HEK293 (cell line): Measurements from ENCODE around the gene CASK.

ENCODE experiments used
- CTCF ChIA-PET: fragments of 350-600 bp; formaldehyde crosslinking; extraction: SDS; loops from one replicate; lab custom pipeline; 2021; ENCODE audit warnings: antibody characterized with exemption; lab: Yijun Ruan, JAX
- POLR2A ChIA-PET: fragments of 300-600 bp; formaldehyde crosslinking; extraction: SDS; loops from one replicate; lab custom pipeline; 2020; ENCODE audit warnings: antibody characterized with exemption, inconsistent platforms; lab: Yijun Ruan, JAX
- H3K27ac ChIP-seq: fragments of 200-500 bp; sonication (Bioruptor generic); 2 replicates; pipeline ENCODE4 v1.5.1; 2014; ENCODE audit warnings: low read depth, low read length, control low read depth, inconsistent platforms; ENCODE audit errors: extremely low read depth
- H3K36me3 ChIP-seq, 2 experiments: fragments of 200-500 bp in 1 of 2; sonication (Bioruptor generic) in 1 of 2; 1 replicate in 1 of 2; 2 replicates in 1 of 2; pipeline ENCODE4 v1.5.1; 2014 to 2017; ENCODE audit warnings: inconsistent platforms in 2 of 2, low read length in 2 of 2; ENCODE audit not compliant: control insufficient read depth in 2 of 2, insufficient read depth in 1 of 2
- H3K4me1 ChIP-seq: fragments of 200-500 bp; sonication (Bioruptor generic); 2 replicates; pipeline ENCODE4 v1.5.1; 2014; ENCODE audit warnings: mild to moderate bottlenecking, low read length, inconsistent platforms; ENCODE audit not compliant: control insufficient read depth, insufficient read depth
- H3K4me3 ChIP-seq: 2 replicates; pipeline ENCODE4 v1.5.1; 2011; ENCODE audit warnings: low read depth, mild to moderate bottlenecking, control low read depth, low read length, moderate library complexity
- H3K9me3 ChIP-seq: fragments of 200-500 bp; sonication (Bioruptor generic); 2 replicates; pipeline ENCODE4 v1.5.1; 2014; ENCODE audit warnings: low read depth, low read length, inconsistent platforms; ENCODE audit not compliant: control insufficient read depth, insufficient read depth
- EGR2 ChIP-seq: fragments of 450-650 bp; formaldehyde crosslinking; IDR thresholded peaks from 2 replicates; pipeline ENCODE4 v1.5.1; 2016; ENCODE audit warnings: low read depth, missing biosample characterization, missing genetic modification characterization
- FEZF1 ChIP-seq: fragments of 450-650 bp; formaldehyde crosslinking; IDR thresholded peaks from 2 replicates; pipeline ENCODE4 v1.5.1; 2016; ENCODE audit warnings: missing biosample characterization, missing genetic modification characterization
- GFI1B ChIP-seq: fragments of 450-650 bp; formaldehyde crosslinking; IDR thresholded peaks from 2 replicates; pipeline ENCODE4 v1.5.1; 2016; ENCODE audit warnings: missing biosample characterization, missing genetic modification characterization
- HOXC10 ChIP-seq: sonication (generic); formaldehyde crosslinking; IDR thresholded peaks from 2 replicates; pipeline ENCODE4 v1.8.1; 2023; ENCODE audit warnings: mild to moderate bottlenecking, missing genetic modification reagents
- KLF10 ChIP-seq: fragments of 450-650 bp; IDR thresholded peaks from 2 replicates; pipeline ENCODE4 v1.5.1; 2018; ENCODE audit warnings: missing biosample characterization, mild to moderate bottlenecking, missing genetic modification characterization
- KLF7 ChIP-seq: fragments of 450-650 bp; formaldehyde crosslinking; IDR thresholded peaks from 2 replicates; pipeline ENCODE4 v1.5.1; 2016; ENCODE audit warnings: missing biosample characterization, missing genetic modification characterization, borderline replicate concordance
- MEIS1 ChIP-seq: sonication (generic); formaldehyde crosslinking; IDR thresholded peaks from 2 replicates; pipeline ENCODE4 v1.8.1; 2022; ENCODE audit warnings: missing genetic modification reagents, mild to moderate bottlenecking, borderline replicate concordance
- OVOL3 ChIP-seq: fragments of 450-650 bp; formaldehyde crosslinking; IDR thresholded peaks from 2 replicates; pipeline ENCODE4 v1.5.1; 2016; ENCODE audit warnings: missing biosample characterization, missing genetic modification characterization
- RBAK ChIP-seq: fragments of 450-650 bp; formaldehyde crosslinking; IDR thresholded peaks from 2 replicates; pipeline ENCODE4 v1.5.1; 2016; ENCODE audit warnings: missing biosample characterization, missing genetic modification characterization
- REPIN1 ChIP-seq: fragments of 450-650 bp; formaldehyde crosslinking; IDR thresholded peaks from 2 replicates; pipeline ENCODE4 v1.5.1; 2017; ENCODE audit warnings: missing biosample characterization, missing genetic modification characterization, low read depth
- SP2 ChIP-seq: fragments of 450-650 bp; formaldehyde crosslinking; IDR thresholded peaks from 2 replicates; pipeline ENCODE4 v1.5.1; 2016; ENCODE audit warnings: missing biosample characterization, missing genetic modification characterization
- SP3 ChIP-seq: fragments of 450-650 bp; formaldehyde crosslinking; IDR thresholded peaks from 2 replicates; pipeline ENCODE4 v1.5.1; 2016; ENCODE audit warnings: missing biosample characterization, missing genetic modification characterization
- SP7 ChIP-seq: fragments of 450-650 bp; formaldehyde crosslinking; IDR thresholded peaks from 2 replicates; pipeline ENCODE4 v1.5.1; 2016; ENCODE audit warnings: missing biosample characterization, missing genetic modification characterization
- TRIM28 ChIP-seq: IDR thresholded peaks from 2 replicates; pipeline ENCODE4 v1.6.1; 2011; ENCODE audit warnings: low read length, control low read depth, borderline replicate concordance
- ZBTB17 ChIP-seq: fragments of 450-650 bp; formaldehyde crosslinking; IDR thresholded peaks from 2 replicates; pipeline ENCODE4 v1.5.1; 2016; ENCODE audit warnings: missing biosample characterization, missing genetic modification characterization
- ZBTB7A ChIP-seq: fragments of 450-650 bp; formaldehyde crosslinking; IDR thresholded peaks from 2 replicates; pipeline ENCODE4 v1.5.1; 2016; ENCODE audit warnings: low read depth, missing biosample characterization, missing genetic modification characterization
- ZFP69B ChIP-seq: fragments of 450-650 bp; formaldehyde crosslinking; IDR thresholded peaks from 2 replicates; pipeline ENCODE4 v1.5.1; 2016; ENCODE audit warnings: missing biosample characterization, missing genetic modification characterization
- ZNF157 ChIP-seq: fragments of 450-650 bp; formaldehyde crosslinking; IDR thresholded peaks from 2 replicates; pipeline ENCODE4 v1.5.1; 2016; ENCODE audit warnings: missing biosample characterization, missing genetic modification characterization
- ZNF175 ChIP-seq: fragments of 450-650 bp; formaldehyde crosslinking; IDR thresholded peaks from 2 replicates; pipeline ENCODE4 v1.5.1; 2016; ENCODE audit warnings: missing biosample characterization, missing genetic modification characterization
- ZNF184 ChIP-seq: fragments of 450-650 bp; IDR thresholded peaks from 2 replicates; pipeline ENCODE4 v1.5.1; 2018; ENCODE audit warnings: missing biosample characterization, mild to moderate bottlenecking, missing genetic modification characterization
- ZNF24 ChIP-seq: fragments of 450-650 bp; formaldehyde crosslinking; IDR thresholded peaks from 2 replicates; pipeline ENCODE4 v1.5.1; 2016; ENCODE audit warnings: missing biosample characterization, missing genetic modification characterization
- ZNF433 ChIP-seq: fragments of 450-650 bp; formaldehyde crosslinking; IDR thresholded peaks from 2 replicates; pipeline ENCODE4 v1.5.1; 2016; ENCODE audit warnings: missing biosample characterization, missing genetic modification characterization, low read depth
- ZNF610 ChIP-seq: fragments of 450-650 bp; formaldehyde crosslinking; IDR thresholded peaks from 2 replicates; pipeline ENCODE4 v1.5.1; 2016; ENCODE audit warnings: missing biosample characterization, missing genetic modification characterization, borderline replicate concordance
- ZNF677 ChIP-seq: fragments of 450-650 bp; IDR thresholded peaks from 2 replicates; pipeline ENCODE4 v1.5.0; 2018; ENCODE audit warnings: missing biosample characterization, mild to moderate bottlenecking, missing genetic modification characterization, moderate library complexity
- ZNF747 ChIP-seq: fragments of 450-650 bp; formaldehyde crosslinking; IDR thresholded peaks from 2 replicates; pipeline ENCODE4 v1.5.1; 2016; ENCODE audit warnings: missing biosample characterization, missing genetic modification characterization
- ZNF785 ChIP-seq: fragments of 450-650 bp; formaldehyde crosslinking; IDR thresholded peaks from 2 replicates; pipeline ENCODE4 v1.5.1; 2016; ENCODE audit warnings: missing biosample characterization, missing genetic modification characterization
- TF ChIP-seq, protein P1 (sequence below): fragments of 450-650 bp; formaldehyde crosslinking; IDR thresholded peaks from 2 replicates; pipeline ENCODE4; 2016; ENCODE audit warnings: missing biosample characterization, missing genetic modification characterization
- TF ChIP-seq, protein P2 (sequence below): sonication (generic); formaldehyde crosslinking; IDR thresholded peaks from 2 replicates; pipeline ENCODE4 v1.8.1; 2022; ENCODE audit warnings: mild to moderate bottlenecking, moderate library complexity, missing genetic modification reagents
- TF ChIP-seq, protein P3 (sequence below): fragments of 450-650 bp; formaldehyde crosslinking; IDR thresholded peaks from 2 replicates; pipeline ENCODE4 v1.5.1; 2016; ENCODE audit warnings: missing biosample characterization, missing genetic modification characterization

Gene CASK

DNA sequence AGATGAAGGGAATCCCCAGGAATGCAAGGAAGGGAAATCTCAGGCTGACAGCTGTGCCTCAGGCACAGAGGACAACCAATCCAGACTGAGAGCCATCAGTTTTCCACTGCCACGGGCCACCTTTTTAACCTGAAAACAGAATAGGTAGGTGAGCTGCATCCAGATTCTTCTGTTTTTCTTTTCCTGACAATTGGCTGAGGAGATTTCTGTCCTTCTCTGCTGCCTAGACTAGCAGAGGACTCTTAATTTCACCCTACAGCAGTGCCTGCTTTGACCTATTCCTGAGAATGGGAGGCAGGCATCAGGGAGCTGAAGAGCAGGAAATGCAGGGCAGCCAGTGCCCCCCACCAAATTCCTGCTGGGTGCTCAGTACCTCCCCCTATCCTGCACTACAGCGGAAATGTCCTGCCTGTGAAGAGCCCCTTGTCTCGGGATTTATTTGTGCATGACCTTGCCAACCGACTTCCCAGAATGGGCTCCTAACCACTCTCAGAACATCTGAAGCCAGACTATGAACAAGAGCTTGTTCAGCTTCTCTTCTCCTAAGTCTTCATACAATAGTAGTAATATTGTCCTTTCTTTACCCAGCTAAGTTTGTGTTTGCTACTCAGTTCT is 65.1 kb downstream of the CASK start:
- POLR2A ChIA-PET: no interaction called here
- H3K36me3 ChIP-seq: no peaks in the 10 kb centered on the region
- no peak overlapping the region for H3K27ac ChIP-seq
- H3K9me3 ChIP-seq: no peaks in the 10 kb centered on the region
- no peaks in the 10 kb centered on the region for H3K4me1 ChIP-seq
- TF ChIP-seq, protein P1, sequence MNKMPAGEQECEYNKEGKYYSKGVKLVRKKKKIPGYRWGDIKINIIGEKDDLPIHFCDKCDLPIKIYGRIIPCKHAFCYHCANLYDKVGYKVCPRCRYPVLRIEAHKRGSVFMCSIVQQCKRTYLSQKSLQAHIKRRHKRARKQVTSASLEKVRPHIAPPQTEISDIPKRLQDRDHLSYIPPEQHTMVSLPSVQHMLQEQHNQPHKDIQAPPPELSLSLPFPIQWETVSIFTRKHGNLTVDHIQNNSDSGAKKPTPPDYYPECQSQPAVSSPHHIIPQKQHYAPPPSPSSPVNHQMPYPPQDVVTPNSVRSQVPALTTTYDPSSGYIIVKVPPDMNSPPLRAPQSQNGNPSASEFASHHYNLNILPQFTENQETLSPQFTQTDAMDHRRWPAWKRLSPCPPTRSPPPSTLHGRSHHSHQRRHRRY (tag by site-specific recombination): no peak
- TF ChIP-seq FEZF1 (tag by site-specific recombination) (no peak), KLF7 (tag by site-specific recombination) (no peak), MEIS1 (CRISPR knock-in tag) (no peak), ZNF157 (tag by site-specific recombination) (no peak), SP3 (tag by site-specific recombination) (no peak), ZNF785 (tag by site-specific recombination) (no peak), SP7 (tag by site-specific recombination) (no peak), ZNF747 (no peak), ZNF433 (no peak), ZNF184 (no peak), REPIN1 (tag by site-specific recombination) (no peak), ZNF24 (tag by site-specific recombination) (no peak), ZBTB17 (tag by site-specific recombination) (no peak)
- TF ChIP-seq, protein P2, sequence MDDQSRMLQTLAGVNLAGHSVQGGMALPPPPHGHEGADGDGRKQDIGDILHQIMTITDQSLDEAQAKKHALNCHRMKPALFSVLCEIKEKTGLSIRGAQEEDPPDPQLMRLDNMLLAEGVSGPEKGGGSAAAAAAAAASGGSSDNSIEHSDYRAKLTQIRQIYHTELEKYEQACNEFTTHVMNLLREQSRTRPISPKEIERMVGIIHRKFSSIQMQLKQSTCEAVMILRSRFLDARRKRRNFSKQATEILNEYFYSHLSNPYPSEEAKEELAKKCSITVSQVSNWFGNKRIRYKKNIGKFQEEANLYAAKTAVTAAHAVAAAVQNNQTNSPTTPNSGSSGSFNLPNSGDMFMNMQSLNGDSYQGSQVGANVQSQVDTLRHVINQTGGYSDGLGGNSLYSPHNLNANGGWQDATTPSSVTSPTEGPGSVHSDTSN: no peak
- TF ChIP-seq, all 188 proteins: peak for 0
- H3K4me3 ChIP-seq: no peak overlapping the region
- CTCF ChIA-PET: interaction anchor here (0.6 to 1.1 kb wide), 2 partner anchors 60 to 67 kb away, joined by 3 to 4 read pairs; no protein-coding TSS in a partner anchor

DNA sequence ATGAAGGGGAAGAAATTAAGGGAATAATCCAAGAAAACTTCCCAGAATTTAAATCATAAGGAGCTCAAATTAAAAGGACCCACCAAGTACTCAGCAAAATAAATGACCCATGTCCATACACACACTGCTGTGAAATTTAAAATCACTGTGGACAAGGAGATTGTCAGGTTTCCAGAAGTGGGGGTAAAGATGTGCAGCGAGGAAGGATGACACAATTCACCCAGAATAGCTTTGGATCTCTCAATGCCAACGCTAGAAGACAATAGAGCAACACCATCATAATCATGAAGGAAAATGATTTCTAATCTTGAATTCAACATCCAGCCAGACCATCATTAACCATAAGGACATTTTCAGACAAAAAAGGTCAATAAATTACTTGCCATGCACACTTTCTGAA is 65.7 kb downstream of the CASK start:
- POLR2A ChIA-PET: no interaction called here
- CTCF ChIA-PET: interaction anchor here (0.6 to 1.1 kb wide), 3 partner anchors 59 to 1977 kb away, joined by 3 to 4 read pairs (median 3); no protein-coding TSS in a partner anchor

More for the DNA sequence above, 65.7 kb downstream of the CASK start:
- Histone ChIP-seq H3K4me3 (no peak overlapping the region), H3K9me3 (no peaks in the 10 kb centered on the region), H3K27ac (no peak overlapping the region)
- TF ChIP-seq ZBTB7A: no peak
- no peak for TF ChIP-seq KLF10
- TF ChIP-seq, protein P3, sequence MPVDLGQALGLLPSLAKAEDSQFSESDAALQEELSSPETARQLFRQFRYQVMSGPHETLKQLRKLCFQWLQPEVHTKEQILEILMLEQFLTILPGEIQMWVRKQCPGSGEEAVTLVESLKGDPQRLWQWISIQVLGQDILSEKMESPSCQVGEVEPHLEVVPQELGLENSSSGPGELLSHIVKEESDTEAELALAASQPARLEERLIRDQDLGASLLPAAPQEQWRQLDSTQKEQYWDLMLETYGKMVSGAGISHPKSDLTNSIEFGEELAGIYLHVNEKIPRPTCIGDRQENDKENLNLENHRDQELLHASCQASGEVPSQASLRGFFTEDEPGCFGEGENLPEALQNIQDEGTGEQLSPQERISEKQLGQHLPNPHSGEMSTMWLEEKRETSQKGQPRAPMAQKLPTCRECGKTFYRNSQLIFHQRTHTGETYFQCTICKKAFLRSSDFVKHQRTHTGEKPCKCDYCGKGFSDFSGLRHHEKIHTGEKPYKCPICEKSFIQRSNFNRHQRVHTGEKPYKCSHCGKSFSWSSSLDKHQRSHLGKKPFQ (tag by site-specific recombination): no peak
- TF ChIP-seq SP2 (tag by site-specific recombination): no peak
- no peak for TF ChIP-seq RBAK (tag by site-specific recombination)
- TF ChIP-seq GFI1B (tag by site-specific recombination): no peak
- TF ChIP-seq ZNF175 (tag by site-specific recombination): no peak
- TF ChIP-seq TRIM28: no peak
- TF ChIP-seq ZFP69B (tag by site-specific recombination): no peak
- TF ChIP-seq OVOL3 (tag by site-specific recombination): no peak
- no peak for TF ChIP-seq HOXC10
- no peak for TF ChIP-seq EGR2
- TF ChIP-seq ZNF677 (tag by site-specific recombination): no peak
- TF ChIP-seq ZNF610 (tag by site-specific recombination): no peak
- TF ChIP-seq, all 188 proteins: peak for 0
- no peaks in the 10 kb centered on the region for H3K4me1 ChIP-seq
- no peaks in the 10 kb centered on the region for H3K36me3 ChIP-seq
